Measurements from ENCODE around the gene TMEM150A.
A peak's percentile ranks its signal among the peaks of the same experiment; 100 is the strongest.

The TMEM150A gene

GRCh38 chr2:85584354-85584856, 18.1 kb downstream of the TMEM150A start, which contains the start of gene VAMP5:
Gene VAMP5 (plus strand): TSS chr2:85584431. CDS start chr2:85584491, 60 bp downstream.
- peaks cover 51% of the 10 kb centered on the region for H3K36me3 ChIP-seq (ENCODE audit: insufficient read depth, low read length)
- H2AFZ ChIP-seq (ENCODE audit: low read length), result no peak within 1 kb of the TSS
- no peak within 1 kb of the TSS; the same call in 1 of the 2 replicates for H3K9ac ChIP-seq (ENCODE audit: low read length)
- no peaks in the 10 kb centered on the region for H4K20me1 ChIP-seq (ENCODE audit: insufficient read depth, low read length)
- TF ChIP-seq CTCF (IDR thresholded peaks at IDR 0.05; ENCODE audit: low read length) (no peak), EZH2 (IDR thresholded peaks at IDR 0.05; ENCODE audit: borderline replicate concordance, low read length) (no peak)
- no peaks in the 10 kb centered on the region for H3K27me3 ChIP-seq (ENCODE audit: insufficient read depth, low read length)
- no peaks in the 10 kb centered on the region for H3K79me2 ChIP-seq (ENCODE audit: insufficient read depth, low read length)
- peaks cover 10% of the 10 kb centered on the region for H3K4me1 ChIP-seq (ENCODE audit: insufficient read depth, low read length, severe bottlenecking)
- H3K4me2 ChIP-seq (ENCODE audit: low read length), result peak within 1 kb of the TSS; percentile 46; the same call in 1 of the 2 replicates
- no peaks in the 10 kb centered on the region for H3K9me2 ChIP-seq (ENCODE audit: low read depth, low read length)
- H3K27ac ChIP-seq (ENCODE audit: low read depth, low read length, poor library complexity, severe bottlenecking), result no peak within 1 kb of the TSS
- no peaks in the 10 kb centered on the region for H3F3A ChIP-seq (ENCODE audit: insufficient read depth, low read length)
- H3K9me3 ChIP-seq (ENCODE audit: low read length), result no peaks in the 10 kb centered on the region
- peak within 1 kb of the TSS; percentile 7 for H3K4me3 ChIP-seq (ENCODE audit: low read depth, low read length, poor library complexity, severe bottlenecking)

- Histone ChIP-seq H3K4me2 (ENCODE audit: low read length) (peak overlapping the region; percentile 46; the same call in 1 of the 2 replicates), H3K79me2 (ENCODE audit: insufficient read depth, low read length) (no peaks in the 10 kb centered on the region), H3K9me2 (ENCODE audit: low read depth, low read length) (no peaks in the 10 kb centered on the region), H3F3A (ENCODE audit: insufficient read depth, low read length) (no peaks in the 10 kb centered on the region), H2AFZ (ENCODE audit: low read length) (no peak overlapping the region), H3K27me3 (ENCODE audit: insufficient read depth, low read length) (no peaks in the 10 kb centered on the region), H3K4me1 (ENCODE audit: insufficient read depth, low read length, severe bottlenecking) (peaks cover 16% of the 10 kb centered on the region), H3K36me3 (ENCODE audit: insufficient read depth, low read length) (peaks cover 53% of the 10 kb centered on the region), H3K9ac (ENCODE audit: low read length) (no peak overlapping the region; the same call in 1 of the 2 replicates), H3K27ac (ENCODE audit: low read depth, low read length, poor library complexity, severe bottlenecking) (no peak overlapping the region), H3K4me3 (ENCODE audit: low read depth, low read length, poor library complexity, severe bottlenecking) (peak overlapping the region; percentile 7), H4K20me1 (ENCODE audit: insufficient read depth, low read length) (no peaks in the 10 kb centered on the region), H3K9me3 (ENCODE audit: low read length) (no peaks in the 10 kb centered on the region)
- TF ChIP-seq CTCF (IDR thresholded peaks at IDR 0.05; ENCODE audit: low read length) (no peak), EZH2 (IDR thresholded peaks at IDR 0.05; ENCODE audit: borderline replicate concordance, low read length) (no peak)
Observed at GRCh38 chr2:85583667-85584353, 18.7 kb downstream of the TMEM150A start.

- Histone ChIP-seq H2AFZ (ENCODE audit: low read length) (no peak overlapping the region), H3K4me2 (ENCODE audit: low read length) (no peak overlapping the region), H3K27me3 (ENCODE audit: insufficient read depth, low read length) (no peaks in the 10 kb centered on the region), H3K4me3 (ENCODE audit: low read depth, low read length, poor library complexity, severe bottlenecking) (no peak overlapping the region), H3F3A (ENCODE audit: insufficient read depth, low read length) (no peaks in the 10 kb centered on the region), H3K36me3 (ENCODE audit: insufficient read depth, low read length) (peaks cover 53% of the 10 kb centered on the region), H3K27ac (ENCODE audit: low read depth, low read length, poor library complexity, severe bottlenecking) (no peak overlapping the region), H3K9me3 (ENCODE audit: low read length) (no peaks in the 10 kb centered on the region), H4K20me1 (ENCODE audit: insufficient read depth, low read length) (no peaks in the 10 kb centered on the region), H3K9me2 (ENCODE audit: low read depth, low read length) (no peaks in the 10 kb centered on the region), H3K79me2 (ENCODE audit: insufficient read depth, low read length) (no peaks in the 10 kb centered on the region), H3K4me1 (ENCODE audit: insufficient read depth, low read length, severe bottlenecking) (peaks cover 29% of the 10 kb centered on the region), H3K9ac (ENCODE audit: low read length) (no peak overlapping the region)
- TF ChIP-seq EZH2 (IDR thresholded peaks at IDR 0.05; ENCODE audit: borderline replicate concordance, low read length) (no peak), CTCF (IDR thresholded peaks at IDR 0.05; ENCODE audit: low read length) (no peak)
Observed at GRCh38 chr2:85582492-85582891, 20.0 kb downstream of the TMEM150A start.

Measured in OCI-LY1 (cell line).